GM12892 (cell line): ENCODE results near the gene CEP41.

Source experiments
- POLR2A ChIP-seq: IDR thresholded peaks from 2 replicates; pipeline ENCODE4 v1.6.1; 2011; ENCODE audit warnings: low read depth, low read length, control low read depth
- TAF1 ChIP-seq: IDR thresholded peaks from 2 replicates; pipeline ENCODE4 v1.6.1; 2011; ENCODE audit warnings: low read depth, mild to moderate bottlenecking, control low read depth, low read length, borderline replicate concordance

- no peak for TF ChIP-seq POLR2A
- no peak for TF ChIP-seq TAF1
Observed at GRCh38 chr7:130471974-130472373, 31.2 kb upstream of the CEP41 start.
